ENCODE results near the gene SH3GLB2. TPM values are rescaled to one million over a fixed set of nuclear protein-coding genes. Genes with fewer than 3 reads are reported as not detected.

Gene SH3GLB2
- total RNA-seq, 1 donor from 2014 or later: 76.1 TPM

DNA sequence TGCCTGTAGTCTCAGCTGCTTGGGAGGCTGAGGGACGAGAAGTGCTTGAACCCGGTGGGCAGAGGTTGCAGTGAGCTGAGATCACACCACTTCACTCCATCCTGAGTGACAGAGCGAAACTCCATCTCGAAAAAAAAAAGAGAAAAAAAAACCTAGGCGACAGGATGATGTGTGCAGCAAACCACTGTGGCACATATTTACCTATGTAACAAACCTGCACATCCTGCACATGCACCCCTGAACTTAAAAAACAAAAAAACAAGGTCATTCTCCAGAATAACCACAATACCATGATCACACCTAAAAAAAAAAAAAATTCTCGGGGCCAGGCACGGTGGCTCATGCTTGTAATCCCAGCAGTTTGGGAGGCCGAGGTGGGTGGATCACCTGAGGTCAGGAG is 45.3 kb upstream of the SH3GLB2 start:
- Mint-ChIP-seq H3K27me3 (ENCODE audit: low read depth) (no peaks in the 10 kb centered on the region), H3K36me3 (ENCODE audit: low read depth) (no peaks in the 10 kb centered on the region), H3K4me3 (no peak overlapping the region), H3K9me3 (no peaks in the 10 kb centered on the region), H3K4me1 (peaks cover 4% of the 10 kb centered on the region), H3K27ac (ENCODE audit: unreplicated experiment) (no peak overlapping the region)
- no peak for DNase-seq (ENCODE audit: low read depth, low spot score)
- TF ChIP-seq, protein P1, sequence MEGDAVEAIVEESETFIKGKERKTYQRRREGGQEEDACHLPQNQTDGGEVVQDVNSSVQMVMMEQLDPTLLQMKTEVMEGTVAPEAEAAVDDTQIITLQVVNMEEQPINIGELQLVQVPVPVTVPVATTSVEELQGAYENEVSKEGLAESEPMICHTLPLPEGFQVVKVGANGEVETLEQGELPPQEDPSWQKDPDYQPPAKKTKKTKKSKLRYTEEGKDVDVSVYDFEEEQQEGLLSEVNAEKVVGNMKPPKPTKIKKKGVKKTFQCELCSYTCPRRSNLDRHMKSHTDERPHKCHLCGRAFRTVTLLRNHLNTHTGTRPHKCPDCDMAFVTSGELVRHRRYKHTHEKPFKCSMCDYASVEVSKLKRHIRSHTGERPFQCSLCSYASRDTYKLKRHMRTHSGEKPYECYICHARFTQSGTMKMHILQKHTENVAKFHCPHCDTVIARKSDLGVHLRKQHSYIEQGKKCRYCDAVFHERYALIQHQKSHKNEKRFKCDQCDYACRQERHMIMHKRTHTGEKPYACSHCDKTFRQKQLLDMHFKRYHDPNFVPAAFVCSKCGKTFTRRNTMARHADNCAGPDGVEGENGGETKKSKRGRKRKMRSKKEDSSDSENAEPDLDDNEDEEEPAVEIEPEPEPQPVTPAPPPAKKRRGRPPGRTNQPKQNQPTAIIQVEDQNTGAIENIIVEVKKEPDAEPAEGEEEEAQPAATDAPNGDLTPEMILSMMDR (conservative IDR thresholded peaks at IDR 0.05): no peak

DNA sequence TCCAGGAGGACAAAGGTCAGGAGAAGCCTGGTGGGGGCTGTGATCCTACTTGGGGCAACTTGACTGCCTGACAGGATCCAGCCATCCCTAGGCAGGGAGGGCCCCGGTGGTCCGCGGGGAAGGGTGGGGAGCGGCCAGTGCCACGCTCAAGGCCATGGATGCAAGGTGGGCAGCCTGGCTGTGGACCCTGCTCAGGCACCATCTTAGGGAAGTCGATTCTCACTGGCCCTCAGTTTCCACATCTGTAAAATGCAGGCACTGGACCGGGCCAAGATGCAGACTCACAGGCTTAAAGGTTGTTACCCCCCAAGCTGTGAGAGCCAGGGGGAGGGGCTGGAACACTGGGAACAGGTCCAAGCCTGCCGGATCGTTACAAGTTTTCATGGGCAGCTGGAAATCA is 44.0 kb upstream of the SH3GLB2 start:
- Mint-ChIP-seq H3K27ac (ENCODE audit: unreplicated experiment) (no peak overlapping the region), H3K4me1 (peaks cover 4% of the 10 kb centered on the region), H3K36me3 (ENCODE audit: low read depth) (no peaks in the 10 kb centered on the region), H3K27me3 (ENCODE audit: low read depth) (no peaks in the 10 kb centered on the region), H3K9me3 (no peaks in the 10 kb centered on the region), H3K4me3 (no peak overlapping the region)
- TF ChIP-seq, protein P1 (conservative IDR thresholded peaks at IDR 0.05): no peak
- DNase-seq (ENCODE audit: low read depth, low spot score): no peak

DNA sequence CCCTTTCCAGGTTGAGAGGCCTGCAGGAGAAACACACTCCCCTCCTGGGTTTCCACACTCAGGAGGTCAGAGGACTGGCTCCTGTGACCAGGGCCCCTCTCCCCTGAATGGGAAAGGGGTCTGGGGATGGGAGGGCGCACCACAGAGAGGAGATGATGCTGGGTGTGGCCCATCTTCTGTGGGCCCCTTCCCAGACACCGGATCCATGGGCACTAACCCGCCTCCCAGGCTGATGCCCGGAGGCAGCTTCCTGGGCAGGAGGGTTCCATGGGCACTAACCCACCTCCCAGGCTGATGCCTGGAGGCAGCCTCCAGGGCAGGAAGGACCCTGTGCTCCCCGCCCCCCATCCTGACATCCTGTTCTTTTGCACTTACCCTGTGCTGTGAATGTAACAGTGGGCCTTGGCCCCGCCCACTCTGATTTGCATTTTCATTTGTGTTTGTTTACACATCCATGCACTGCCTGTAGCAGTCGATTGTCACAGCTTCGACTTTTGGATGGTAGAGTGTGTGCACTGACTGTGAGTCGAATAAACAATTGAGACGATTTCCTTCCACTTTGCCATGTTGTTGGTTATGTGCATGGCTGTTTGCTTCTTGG is 43.5 kb upstream of the SH3GLB2 start:
- H3K4me1 Mint-ChIP-seq: peaks cover 4% of the 10 kb centered on the region

DNA sequence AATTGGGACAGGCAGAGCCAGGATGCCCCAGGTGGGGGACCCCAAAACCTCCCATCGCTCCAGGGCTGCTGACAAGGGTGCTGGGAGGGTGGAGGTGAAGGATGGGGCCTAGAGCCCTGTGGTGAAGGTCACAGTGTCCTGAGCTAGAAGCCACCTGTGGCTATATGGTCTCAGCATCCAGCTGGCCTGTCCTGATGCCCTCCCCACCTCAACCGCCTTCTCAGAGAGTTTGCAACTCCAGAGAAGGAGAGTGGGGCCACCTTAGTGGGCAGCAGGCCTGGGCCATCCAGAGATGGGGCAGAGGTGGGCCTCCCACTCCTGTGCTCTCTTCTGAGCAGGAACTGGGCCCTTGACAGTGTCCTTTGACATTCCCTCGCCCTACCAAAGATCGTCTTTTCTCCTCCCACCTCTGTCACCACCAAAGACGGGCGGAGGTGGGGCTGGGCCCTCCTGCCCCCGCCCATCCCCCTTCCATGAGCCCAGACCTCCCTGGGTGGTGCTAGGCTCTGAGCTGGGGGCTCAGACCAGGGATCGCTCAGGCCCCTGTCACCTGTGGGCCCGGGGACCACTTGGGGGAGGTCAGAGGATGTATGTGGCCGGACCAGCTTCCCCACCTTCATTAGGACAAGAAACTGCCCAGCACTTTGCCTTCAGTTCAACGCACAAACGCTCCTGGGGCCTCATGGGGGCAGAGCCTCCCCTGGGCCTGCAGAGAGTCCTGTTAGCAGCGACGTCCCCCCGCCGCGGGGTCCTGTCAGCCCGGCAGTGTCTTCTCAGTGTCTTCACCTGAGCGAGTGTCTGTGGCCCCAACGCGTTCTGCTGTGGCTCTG is 42.8 kb upstream of the SH3GLB2 start:
- no peaks in the 10 kb centered on the region for H3K9me3 Mint-ChIP-seq
- DNase-seq (ENCODE audit: low read depth, low spot score): no peak
- no peak overlapping the region for H3K4me3 Mint-ChIP-seq
- H3K27ac Mint-ChIP-seq (ENCODE audit: unreplicated experiment): no peak overlapping the region
- TF ChIP-seq, protein P1 (conservative IDR thresholded peaks at IDR 0.05): no peak
- peaks cover 4% of the 10 kb centered on the region for H3K4me1 Mint-ChIP-seq
- no peaks in the 10 kb centered on the region for H3K27me3 Mint-ChIP-seq (ENCODE audit: low read depth)
- H3K36me3 Mint-ChIP-seq (ENCODE audit: low read depth): peaks cover under 1% of the 10 kb centered on the region

More for the DNA sequence above, 43.5 kb upstream of the SH3GLB2 start:
- DNase-seq (ENCODE audit: low read depth, low spot score): no peak
- Mint-ChIP-seq H3K4me3 (no peak overlapping the region), H3K27me3 (ENCODE audit: low read depth) (no peaks in the 10 kb centered on the region), H3K36me3 (ENCODE audit: low read depth) (no peaks in the 10 kb centered on the region), H3K9me3 (no peaks in the 10 kb centered on the region), H3K27ac (ENCODE audit: unreplicated experiment) (no peak overlapping the region)
- TF ChIP-seq, protein P1 (conservative IDR thresholded peaks at IDR 0.05): no peak

DNA sequence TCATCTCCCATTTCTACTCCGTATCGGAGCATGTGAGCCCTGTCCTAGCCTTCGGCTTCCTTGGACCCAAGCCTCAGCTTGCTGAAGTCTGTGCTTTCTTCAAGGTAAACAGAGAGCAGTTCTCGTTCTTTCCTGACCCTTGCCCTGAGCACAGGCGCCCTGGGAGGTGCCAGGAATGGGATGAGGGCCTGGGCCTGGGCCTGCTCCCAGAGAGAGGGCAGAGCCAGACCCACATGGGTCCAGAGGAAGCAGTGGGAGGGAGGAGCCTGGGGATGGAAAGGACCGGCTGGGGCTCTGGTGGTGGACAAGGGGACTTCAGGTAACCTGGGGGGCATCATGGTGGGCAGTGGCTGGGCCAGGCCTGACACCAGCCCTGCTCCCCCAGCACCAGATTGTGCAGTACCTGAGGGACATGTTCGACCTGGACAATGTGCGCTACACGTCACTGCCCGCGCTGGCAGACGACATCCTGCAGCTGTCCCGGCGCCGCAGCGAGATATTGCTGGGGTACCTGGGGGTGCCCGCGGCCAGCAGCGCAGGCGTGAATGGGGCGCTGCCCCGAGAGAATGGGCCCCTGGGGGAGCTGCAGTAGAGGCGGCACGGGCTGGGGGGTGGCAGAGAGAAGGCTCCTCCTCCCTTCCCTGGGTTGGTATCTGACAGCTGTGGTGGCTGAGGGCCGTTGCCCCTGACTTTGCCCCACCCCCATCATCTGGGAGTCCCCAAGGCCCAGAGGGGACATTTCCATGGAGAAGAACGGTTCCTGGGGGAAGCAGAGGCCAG is 41.9 kb upstream of the SH3GLB2 start:
- no peaks in the 10 kb centered on the region for H3K9me3 Mint-ChIP-seq
- no peak overlapping the region for H3K4me3 Mint-ChIP-seq
- H3K27ac Mint-ChIP-seq (ENCODE audit: unreplicated experiment): no peak overlapping the region
- peaks cover 4% of the 10 kb centered on the region for H3K4me1 Mint-ChIP-seq
- peaks cover 3% of the 10 kb centered on the region for H3K36me3 Mint-ChIP-seq (ENCODE audit: low read depth)
- no peak for DNase-seq (ENCODE audit: low read depth, low spot score)
- TF ChIP-seq, protein P1 (conservative IDR thresholded peaks at IDR 0.05): no peak
- H3K27me3 Mint-ChIP-seq (ENCODE audit: low read depth): no peaks in the 10 kb centered on the region

Data from neural crest cell (in vitro differentiated cells).